Suprapubic skin (tissue), 4 donors: ENCODE data around the gene STAM2.

Source experiments
- CTCF ChIP-seq, 2 donors: fragments of 200-600 bp in 1 of 2; fragments of 450-650 bp in 1 of 2; sonication (generic) in 1 of 2; IDR thresholded peaks; one replicate each; pipeline ENCODE4 v1.5.1; 2016 to 2019; ENCODE audit warnings: antibody characterized with exemption in 2 of 2, mild to moderate bottlenecking in 1 of 2, moderate library complexity in 1 of 2
- POLR2A ChIP-seq, 2 donors: fragments of 450-650 bp; IDR thresholded peaks; one replicate each; pipeline ENCODE4 v1.6.1; 2017; ENCODE audit warnings: antibody characterized with exemption in 2 of 2, mild to moderate bottlenecking in 2 of 2, moderate library complexity in 2 of 2
- POLR2AphosphoS5 ChIP-seq, 3 donors: sonication (generic); formaldehyde crosslinking; IDR thresholded peaks; one replicate each; pipeline ENCODE4 v1.6.1; 2017; ENCODE audit warnings: antibody characterized with exemption in 3 of 3

- no peak for TF ChIP-seq CTCF (IDR thresholded peaks at IDR 0.05)
- TF ChIP-seq POLR2A (IDR thresholded peaks at IDR 0.05) = no peak
- no peak for TF ChIP-seq POLR2AphosphoS5 (IDR thresholded peaks at IDR 0.05)
Measured at GRCh38 chr2:152084076-152084475, 91.5 kb downstream of the STAM2 start.
